GM19099 (cell line): ENCODE measurements around the gene RFC1.

Source experiments
- POLR2A ChIP-seq: IDR thresholded peaks from 3 replicates; pipeline ENCODE4 v1.6.1; 2011; ENCODE audit warnings: low read depth; ENCODE audit not compliant: insufficient read length; ENCODE audit errors: extremely low read depth

Gene RFC1

DNA sequence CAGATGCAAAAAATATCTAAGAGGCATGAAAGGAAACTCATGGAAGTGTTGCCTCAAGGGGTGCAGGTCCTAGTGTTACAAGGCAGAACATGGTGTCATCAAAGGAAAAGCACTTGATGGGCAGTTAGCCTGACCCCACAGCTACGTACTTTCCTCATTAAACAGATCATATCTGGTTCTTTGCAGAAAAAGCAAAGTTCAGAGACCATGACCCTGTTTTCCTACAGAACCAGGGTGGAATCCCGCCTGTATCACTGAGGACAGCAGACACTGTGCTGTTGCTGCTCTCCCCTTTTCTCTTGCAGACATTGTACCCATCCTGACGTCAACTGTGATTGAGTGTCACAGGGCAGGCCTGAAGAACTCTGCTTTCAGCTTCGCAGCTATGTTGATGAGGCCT, 91.7 kb downstream of the RFC1 start:
- TF ChIP-seq POLR2A = no peak

- no peak for TF ChIP-seq POLR2A
Measured at GRCh38 chr4:39263895-39264294, 102.3 kb downstream of the RFC1 start.

DNA sequence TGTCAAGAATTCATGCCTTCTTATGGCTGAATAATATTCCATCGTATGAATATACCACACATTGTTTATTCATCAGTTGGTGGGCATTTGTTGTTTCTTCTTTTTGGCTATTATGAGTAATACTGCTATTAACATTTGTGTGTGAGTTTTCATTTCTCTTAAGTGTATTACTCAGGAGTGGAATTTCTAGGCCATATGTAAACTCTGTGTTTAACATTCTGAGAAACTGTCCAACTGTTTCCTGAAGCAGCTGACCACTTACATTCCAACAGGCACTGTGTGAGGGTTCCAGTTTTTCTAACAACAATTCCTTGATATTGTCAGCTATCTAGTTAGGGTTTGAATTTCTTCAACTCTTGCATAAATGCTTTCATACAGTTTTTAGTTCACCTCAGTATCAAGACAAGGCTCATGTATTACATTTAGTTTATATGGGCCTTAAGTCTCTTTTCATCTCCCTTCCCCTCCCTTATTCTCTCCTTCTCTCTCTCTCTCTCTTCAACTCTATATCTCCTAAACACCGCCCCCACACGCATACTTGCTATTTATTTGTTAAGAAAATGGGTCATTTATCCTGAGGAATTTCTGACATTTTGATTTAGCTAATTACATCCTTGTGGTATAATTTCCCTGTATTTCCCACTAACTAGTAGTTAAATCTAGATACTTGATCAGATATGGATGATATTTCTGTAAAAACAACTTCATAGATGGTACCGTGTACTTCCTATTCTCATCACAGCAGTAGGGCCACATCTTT, 106.4 kb downstream of the RFC1 start:
- no peak for TF ChIP-seq POLR2A

DNA sequence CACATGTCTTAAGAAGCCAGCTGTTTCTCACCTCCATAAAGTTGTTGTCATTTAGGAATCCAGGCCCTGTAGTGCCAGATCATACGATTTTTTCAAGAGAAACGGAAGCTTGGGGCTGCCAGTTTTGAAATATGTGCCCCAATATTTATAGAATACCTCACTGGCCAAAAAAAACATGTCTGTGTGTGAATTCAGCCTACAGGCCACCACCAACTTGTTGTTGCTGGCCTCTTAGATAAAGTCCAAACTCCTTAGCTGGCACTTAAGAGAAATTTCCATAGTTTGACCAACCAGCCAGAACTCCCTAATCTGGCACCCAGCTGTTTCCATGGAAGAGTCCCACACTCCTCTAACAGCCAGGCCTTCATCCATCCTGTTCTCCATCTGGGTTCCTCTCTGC, 109.7 kb downstream of the RFC1 start:
- TF ChIP-seq POLR2A = no peak

DNA sequence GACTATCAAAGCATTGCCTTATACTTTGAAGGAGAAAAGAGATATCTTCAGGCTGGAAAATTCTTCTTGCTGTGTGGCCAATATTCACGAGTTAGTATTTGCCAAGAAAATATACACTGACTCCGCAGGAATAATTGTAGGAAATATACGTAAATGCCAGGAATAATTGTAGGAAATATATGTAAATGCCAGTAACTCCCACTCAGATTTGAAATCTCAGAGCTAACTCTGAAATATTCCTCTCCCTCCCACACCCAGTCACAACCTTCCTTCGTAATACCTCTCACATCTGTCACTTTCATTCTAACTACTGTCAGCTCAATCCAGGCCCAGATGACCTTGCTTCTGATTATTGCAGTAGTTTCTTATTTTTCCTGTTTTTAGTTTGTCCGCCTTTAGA, 110.3 kb downstream of the RFC1 start:
- no peak for TF ChIP-seq POLR2A

DNA sequence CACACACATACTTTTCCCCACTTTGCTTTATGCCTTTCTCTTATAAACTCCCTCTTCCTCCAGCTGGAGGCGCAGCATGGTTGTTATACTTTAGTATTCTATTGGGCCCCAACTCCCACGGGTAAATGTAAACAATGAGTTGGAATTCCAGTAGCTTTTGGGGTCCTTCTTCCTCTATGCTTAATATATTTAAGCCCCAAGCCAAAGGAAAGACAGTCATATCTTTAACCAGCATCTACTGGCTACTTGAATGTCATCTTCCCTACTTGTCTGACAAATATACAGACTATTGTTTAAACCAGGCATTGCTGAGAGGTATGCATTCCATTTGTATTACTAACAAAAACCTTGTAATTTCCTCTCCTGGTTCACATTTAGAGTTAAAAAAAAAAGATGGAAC, 110.9 kb downstream of the RFC1 start:
- TF ChIP-seq POLR2A = no peak

- TF ChIP-seq POLR2A = no peak
Measured at GRCh38 chr4:39243462-39243861, 122.7 kb downstream of the RFC1 start.
